GM06990 (cell line): ENCODE results near the gene CASP6.
A peak's percentile ranks its signal among the peaks of the same experiment; 100 is the strongest.

Source experiments
- DNase-seq: peaks from one replicate; pipeline ENCODE4 v3.0.0-alpha.2; 2011; ENCODE audit not compliant: insufficient read length; ENCODE audit errors: extremely low read depth
- H3K27me3 ChIP-seq: replicated peaks from 2 replicates; pipeline ENCODE4 v1.6.0; 2011; ENCODE audit warnings: low read length; ENCODE audit not compliant: control insufficient read depth, insufficient read depth
- H3K36me3 ChIP-seq: 2 replicates; pipeline ENCODE4 v1.5.1; 2011; ENCODE audit warnings: low read length; ENCODE audit not compliant: control insufficient read depth, insufficient read depth
- H3K4me3 ChIP-seq: replicated peaks from 2 replicates; pipeline ENCODE4 v1.5.1; 2011; ENCODE audit warnings: low read depth, mild to moderate bottlenecking, control low read depth, low read length
- TF ChIP-seq, protein P1 (sequence below): IDR thresholded peaks from 2 replicates; pipeline ENCODE4 v1.5.1; 2011; ENCODE audit warnings: low read length, control low read depth, mild to moderate bottlenecking, inconsistent platforms; ENCODE audit not compliant: insufficient read depth, poor library complexity, severe bottlenecking

The CASP6 gene

DNA sequence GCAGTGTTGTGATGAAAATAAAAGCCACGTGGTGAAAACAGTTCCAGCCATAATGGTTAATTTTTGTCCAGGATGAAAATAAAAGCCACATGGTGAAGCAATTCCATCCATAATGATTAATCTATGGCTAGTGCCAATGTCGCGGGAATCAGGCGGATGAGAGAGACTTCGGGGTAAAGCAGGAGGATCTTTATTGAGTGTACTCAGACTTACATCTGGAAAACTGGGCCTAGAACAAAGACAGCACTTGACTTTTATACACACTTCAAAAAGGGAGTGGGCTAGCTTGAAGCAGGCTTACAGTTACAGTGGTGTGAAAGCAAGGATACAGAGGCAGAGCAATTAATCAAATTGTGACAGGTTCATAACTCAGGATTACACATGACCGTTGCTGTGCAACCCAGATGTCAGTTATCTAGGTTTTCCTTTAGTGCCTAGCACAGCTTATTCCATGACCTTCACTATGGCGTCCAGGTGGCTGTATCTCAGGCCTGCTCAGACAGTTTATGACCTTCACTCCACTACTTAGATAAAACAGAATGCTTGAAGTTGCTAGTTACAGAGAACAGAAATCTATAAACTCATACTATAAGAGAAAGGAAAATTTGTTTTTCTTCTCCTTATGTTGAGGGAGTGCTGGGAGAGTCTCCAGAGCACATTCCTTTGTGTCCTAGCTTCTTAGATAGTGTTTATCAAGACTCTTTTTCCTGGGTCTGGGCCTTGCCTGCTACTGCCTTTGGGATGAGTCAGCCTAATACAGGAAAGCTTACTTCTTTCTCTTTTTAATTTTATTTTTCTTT is 32.5 kb upstream of the CASP6 start:
- no peaks in the 10 kb centered on the region for H3K36me3 ChIP-seq
- no peak overlapping the region for H3K4me3 ChIP-seq
- TF ChIP-seq, protein P1, sequence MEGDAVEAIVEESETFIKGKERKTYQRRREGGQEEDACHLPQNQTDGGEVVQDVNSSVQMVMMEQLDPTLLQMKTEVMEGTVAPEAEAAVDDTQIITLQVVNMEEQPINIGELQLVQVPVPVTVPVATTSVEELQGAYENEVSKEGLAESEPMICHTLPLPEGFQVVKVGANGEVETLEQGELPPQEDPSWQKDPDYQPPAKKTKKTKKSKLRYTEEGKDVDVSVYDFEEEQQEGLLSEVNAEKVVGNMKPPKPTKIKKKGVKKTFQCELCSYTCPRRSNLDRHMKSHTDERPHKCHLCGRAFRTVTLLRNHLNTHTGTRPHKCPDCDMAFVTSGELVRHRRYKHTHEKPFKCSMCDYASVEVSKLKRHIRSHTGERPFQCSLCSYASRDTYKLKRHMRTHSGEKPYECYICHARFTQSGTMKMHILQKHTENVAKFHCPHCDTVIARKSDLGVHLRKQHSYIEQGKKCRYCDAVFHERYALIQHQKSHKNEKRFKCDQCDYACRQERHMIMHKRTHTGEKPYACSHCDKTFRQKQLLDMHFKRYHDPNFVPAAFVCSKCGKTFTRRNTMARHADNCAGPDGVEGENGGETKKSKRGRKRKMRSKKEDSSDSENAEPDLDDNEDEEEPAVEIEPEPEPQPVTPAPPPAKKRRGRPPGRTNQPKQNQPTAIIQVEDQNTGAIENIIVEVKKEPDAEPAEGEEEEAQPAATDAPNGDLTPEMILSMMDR: no peak
- no peaks in the 10 kb centered on the region for H3K27me3 ChIP-seq
- no peak for DNase-seq

DNA sequence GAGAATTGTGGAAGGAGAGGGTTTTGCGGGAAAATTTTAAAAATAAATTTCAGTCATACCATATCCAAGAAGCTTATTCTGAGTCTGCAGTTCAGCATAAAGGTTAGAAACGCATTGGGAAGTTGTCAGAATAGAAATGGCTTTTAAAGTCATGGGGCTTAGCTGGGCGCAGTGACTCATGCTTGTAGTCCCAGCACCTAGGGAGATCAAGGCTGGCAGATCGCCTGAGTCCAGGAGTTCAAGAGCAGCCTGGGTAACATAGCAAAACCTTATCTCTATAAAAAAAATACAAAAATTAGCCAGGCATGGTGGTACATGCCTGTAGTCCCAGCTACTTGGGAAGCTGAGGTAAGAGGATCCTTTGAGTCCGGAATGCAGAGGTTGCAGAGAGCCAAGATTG is 30.5 kb upstream of the CASP6 start:
- Histone ChIP-seq H3K27me3 (no peaks in the 10 kb centered on the region), H3K4me3 (no peak overlapping the region), H3K36me3 (no peaks in the 10 kb centered on the region)
- TF ChIP-seq, protein P1: no peak
- no peak for DNase-seq

DNA sequence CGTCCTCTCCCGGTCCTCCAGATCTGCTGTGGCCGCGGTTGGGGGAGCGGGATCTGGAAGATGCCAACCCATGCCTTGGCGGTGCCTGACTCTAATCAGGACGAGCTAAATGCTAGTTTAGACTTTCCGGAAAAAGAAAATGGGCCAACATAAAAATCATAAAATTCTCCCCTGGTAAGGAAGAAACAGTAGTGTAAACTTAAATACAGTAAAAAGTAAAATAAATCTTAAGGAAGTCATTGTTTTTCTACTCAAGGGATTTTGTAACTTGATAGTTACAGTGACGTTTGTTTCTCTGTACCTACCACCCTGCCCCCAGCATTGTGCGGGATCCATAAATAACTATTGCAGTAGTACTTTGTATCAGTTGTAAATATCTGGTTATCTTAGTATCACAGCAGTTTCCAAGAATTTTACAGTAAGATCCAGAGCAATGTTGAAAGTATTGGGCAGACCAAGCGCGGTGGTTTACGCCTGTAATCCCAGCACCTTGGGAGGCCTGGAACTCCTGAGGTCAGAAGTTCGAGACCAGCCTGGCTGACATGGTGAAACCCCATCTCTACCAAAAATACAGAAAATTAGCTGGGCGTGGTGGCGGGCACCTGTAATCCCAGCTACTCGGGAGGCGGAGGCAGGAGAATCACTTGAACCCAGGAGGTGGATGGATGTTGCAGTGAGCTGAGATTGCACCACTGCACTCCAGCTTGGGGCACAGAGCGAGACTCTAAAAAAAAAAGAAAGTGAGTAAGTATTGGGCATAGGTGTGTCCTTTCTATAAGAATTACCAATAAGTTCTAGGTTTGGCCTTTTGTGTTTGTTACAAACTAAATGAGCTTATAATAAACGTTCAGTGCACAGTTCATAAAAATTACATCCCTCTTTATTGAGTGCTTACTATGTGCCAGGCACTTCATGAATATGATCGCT is 27.6 kb upstream of the CASP6 start:
- TF ChIP-seq, protein P1: no peak
- Histone ChIP-seq H3K4me3 (peak overlapping the region; percentile 83), H3K36me3 (no peaks in the 10 kb centered on the region), H3K27me3 (no peaks in the 10 kb centered on the region)
- DNase-seq: no peak

DNA sequence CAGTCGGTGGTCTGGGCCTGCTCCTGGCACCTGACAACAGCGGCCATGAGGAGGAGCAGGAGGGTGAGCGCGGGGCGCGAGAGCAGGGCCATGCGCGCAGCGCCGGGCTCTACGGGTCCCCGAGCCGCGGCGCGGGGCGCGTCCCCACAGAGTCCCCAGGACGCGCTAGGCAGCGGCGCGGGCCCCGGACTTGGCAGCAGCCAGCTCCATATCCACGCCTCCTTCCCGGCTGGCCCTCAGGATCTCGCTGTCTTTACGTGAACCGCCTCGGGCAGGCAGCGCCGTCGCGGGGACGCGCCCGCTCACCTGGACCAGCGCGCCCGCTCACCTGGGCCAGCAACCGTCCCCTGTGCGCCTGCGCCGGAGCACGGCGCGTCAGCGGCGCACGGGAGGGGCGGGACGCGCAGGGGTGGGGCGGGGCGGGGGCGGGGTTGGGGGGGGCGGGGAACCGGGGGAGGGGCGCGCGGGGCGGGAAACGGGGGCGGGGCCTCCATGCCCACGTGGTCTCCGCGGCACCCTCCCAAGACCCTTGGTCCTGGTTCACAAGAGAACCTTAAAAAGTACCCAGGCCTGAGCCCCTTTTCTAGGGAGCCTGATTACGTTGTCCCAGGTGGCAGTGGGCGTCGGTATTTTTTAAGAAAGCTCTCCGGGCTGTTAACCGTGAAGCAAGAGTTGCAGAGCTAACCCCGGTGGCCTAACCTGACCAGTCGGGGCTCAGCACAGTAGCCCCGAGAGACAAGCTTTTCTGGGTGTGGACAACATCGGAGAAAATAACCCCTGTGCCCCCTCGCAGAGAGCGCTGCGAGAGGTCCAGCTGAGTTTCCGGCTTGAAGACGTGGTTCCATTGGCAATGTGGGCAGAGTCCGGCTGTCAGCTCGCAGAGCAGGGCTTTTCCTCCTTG is 26.7 kb upstream of the CASP6 start, which contains the start of gene PLA2G12A:
TSS of gene PLA2G12A (minus strand) at position 353 of the 901 bp plus-strand sequence. CDS start at position 92, 261 bp downstream.
- Histone ChIP-seq H3K4me3 (peak within 1 kb of the TSS; percentile 85), H3K27me3 (no peaks in the 10 kb centered on the region), H3K36me3 (no peaks in the 10 kb centered on the region)
- TF ChIP-seq, protein P1: no peak
- peak; percentile 87 for DNase-seq

DNA sequence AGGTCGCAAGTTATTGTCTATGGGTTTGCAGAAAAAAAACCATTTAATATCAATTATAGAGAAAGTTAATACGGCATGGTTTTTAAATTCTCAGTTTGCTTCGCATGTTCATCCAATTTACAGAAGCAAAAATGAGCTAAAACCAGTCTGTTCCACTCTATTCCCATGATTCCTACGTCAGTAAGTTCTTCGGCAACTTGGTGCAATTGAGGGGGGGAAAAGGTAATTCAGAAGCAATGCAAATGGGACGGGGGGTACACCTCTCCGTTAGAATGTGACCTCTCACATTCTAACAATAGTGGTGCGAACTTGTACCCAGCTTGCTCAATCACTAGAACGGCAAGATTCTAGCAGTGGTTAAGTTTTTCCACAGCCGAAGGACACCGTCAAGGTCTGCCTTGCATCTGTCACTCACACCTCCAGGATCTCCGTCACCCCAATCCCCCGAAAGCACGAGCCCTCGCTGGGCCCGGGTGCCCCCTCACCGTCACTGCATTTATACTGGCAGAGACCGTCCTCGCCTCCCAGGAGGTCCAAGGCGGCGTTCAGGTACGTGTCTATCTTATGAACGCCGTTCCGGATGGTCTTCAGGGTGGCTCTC is 26.0 kb upstream of the CASP6 start:
- H3K36me3 ChIP-seq: no peaks in the 10 kb centered on the region
- DNase-seq: no peak
- TF ChIP-seq, protein P1: no peak
- peak overlapping the region; percentile 85 for H3K4me3 ChIP-seq
- no peaks in the 10 kb centered on the region for H3K27me3 ChIP-seq
